Activated T-helper 1 cell treated with anti-CD3 and anti-CD28 coated beads, Interleukin-2, amount 50 U/mL, for 16 hours (primary cell): Measurements from ENCODE around the gene CNTNAP2.

Experiments used
- DNase-seq, 2 donors: peaks; one replicate each; pipeline ENCODE4 v3.0.0-alpha.2; 2020; ENCODE audit warnings: low read depth in 1 of 2, low spot score in 1 of 2

CNTNAP2 gene

GRCh38 chr7:146285418-146285817, 168.8 kb downstream of the CNTNAP2 start:
- DNase-seq: no peak

- DNase-seq: no peak
Measured at GRCh38 chr7:146290746-146291145, 174.1 kb downstream of the CNTNAP2 start.

GRCh38 chr7:146291900-146292299, 175.3 kb downstream of the CNTNAP2 start:
- no peak for DNase-seq

- no peak for DNase-seq
Measured at GRCh38 chr7:146296028-146296427, 179.4 kb downstream of the CNTNAP2 start.

GRCh38 chr7:146314962-146315361, 198.4 kb downstream of the CNTNAP2 start:
- no peak for DNase-seq

GRCh38 chr7:146319629-146320028, 203.0 kb downstream of the CNTNAP2 start:
- no peak for DNase-seq

- no peak for DNase-seq
Measured at GRCh38 chr7:146321301-146321700, 204.7 kb downstream of the CNTNAP2 start.

GRCh38 chr7:146331369-146331768, 214.8 kb downstream of the CNTNAP2 start:
- no peak for DNase-seq

GRCh38 chr7:146345251-146345650, 228.7 kb downstream of the CNTNAP2 start:
- no peak for DNase-seq

GRCh38 chr7:146346096-146346495, 229.5 kb downstream of the CNTNAP2 start:
- DNase-seq: no peak

GRCh38 chr7:146355216-146355615, 238.6 kb downstream of the CNTNAP2 start:
- DNase-seq: no peak

- no peak for DNase-seq
Measured at GRCh38 chr7:146359176-146359575, 242.6 kb downstream of the CNTNAP2 start.

GRCh38 chr7:146366938-146367337, 250.3 kb downstream of the CNTNAP2 start:
- DNase-seq: no peak

GRCh38 chr7:146370171-146370570, 253.6 kb downstream of the CNTNAP2 start:
- DNase-seq: no peak

GRCh38 chr7:146375170-146375569, 258.6 kb downstream of the CNTNAP2 start:
- DNase-seq: no peak

GRCh38 chr7:146378196-146378595, 261.6 kb downstream of the CNTNAP2 start:
- DNase-seq: no peak

- DNase-seq: no peak
Measured at GRCh38 chr7:146387140-146387539, 270.5 kb downstream of the CNTNAP2 start.

GRCh38 chr7:146388928-146389327, 272.3 kb downstream of the CNTNAP2 start:
- DNase-seq: no peak

GRCh38 chr7:146393346-146393745, 276.7 kb downstream of the CNTNAP2 start:
- DNase-seq: no peak

GRCh38 chr7:146397141-146397540, 280.5 kb downstream of the CNTNAP2 start:
- DNase-seq: no peak

- DNase-seq: no peak
Measured at GRCh38 chr7:146401939-146402338, 285.3 kb downstream of the CNTNAP2 start.

- no peak for DNase-seq
Measured at GRCh38 chr7:146405737-146406136, 289.1 kb downstream of the CNTNAP2 start.

- DNase-seq: no peak
Measured at GRCh38 chr7:146411975-146412374, 295.4 kb downstream of the CNTNAP2 start.

- no peak for DNase-seq
Measured at GRCh38 chr7:146412781-146413180, 296.2 kb downstream of the CNTNAP2 start.
